Muscle of back (tissue), 13 donors: ENCODE results near the gene SUSD5. TPM values are rescaled to one million over a fixed set of nuclear protein-coding genes. Genes with fewer than 3 reads are reported as not detected.
A peak's percentile ranks its signal among the peaks of the same experiment; 100 is the strongest.

ENCODE experiments used
- DNase-seq, 3 donors: peaks; one replicate each; pipeline versions ENCODE4 v3.0.0 to v3.0.0-alpha.2; 2013
- long read RNA-seq, 9 donors: transcript quantifications; one replicate each; lab custom pipeline, GENCODE V29; 2026
- polyA plus RNA-seq, 10 donors: library from polyadenylated mRNA; unstranded; fragments of 120-200 nt; gene quantifications; one replicate each; pipeline ENCODE4 v1.2.1, GENCODE V29; 2013; ENCODE audit not compliant: insufficient read length in 10 of 10

The SUSD5 gene
- polyA plus RNA-seq: 1 to 10 TPM; 1.1 to 2.5 (median 1.7) TPM
- long read RNA-seq, donor 1: 0 reads
- long read RNA-seq, donor 2: 0 reads
- long read RNA-seq, donor 3: 0 reads
- long read RNA-seq, donor 4: 0 reads
- long read RNA-seq, donor 5, partial matches to known transcripts: 0 of 6 reads
- long read RNA-seq, donor 5, other reads (novel, unspliced or antisense): 6 of 6 reads
- long read RNA-seq, donor 6, full-length matches to known transcripts: 1 of 1 reads
- long read RNA-seq, donor 6, partial matches to known transcripts: 0 of 1 reads
- long read RNA-seq, donor 6, other reads (novel, unspliced or antisense): 0 of 1 reads
- long read RNA-seq, donor 7, partial matches to known transcripts: 0 of 1 reads
- long read RNA-seq, donor 7, other reads (novel, unspliced or antisense): 0 of 1 reads
- long read RNA-seq, donor 8: 0 reads
- long read RNA-seq, donor 9: 0 reads

- DNase-seq: peak in 2 of 3 donors; percentile 25 to 73
Observed at GRCh38 chr3:33218446-33219174, at the start of gene SUSD5. Gene SUSD5, minus strand, starts transcription at chr3:33218810. Its CDS starts 13 bp downstream, at chr3:33218797.

- DNase-seq: no peak
Observed at GRCh38 chr3:33260104-33260503, 41.5 kb upstream of the SUSD5 start.

GRCh38 chr3:33256249-33256648 lies 37.6 kb upstream of the SUSD5 start:
- DNase-seq: no peak

- no peak for DNase-seq
Observed at GRCh38 chr3:33250712-33251111, 32.1 kb upstream of the SUSD5 start.

GRCh38 chr3:33246786-33247185 lies 28.2 kb upstream of the SUSD5 start:
- no peak for DNase-seq

DNA sequence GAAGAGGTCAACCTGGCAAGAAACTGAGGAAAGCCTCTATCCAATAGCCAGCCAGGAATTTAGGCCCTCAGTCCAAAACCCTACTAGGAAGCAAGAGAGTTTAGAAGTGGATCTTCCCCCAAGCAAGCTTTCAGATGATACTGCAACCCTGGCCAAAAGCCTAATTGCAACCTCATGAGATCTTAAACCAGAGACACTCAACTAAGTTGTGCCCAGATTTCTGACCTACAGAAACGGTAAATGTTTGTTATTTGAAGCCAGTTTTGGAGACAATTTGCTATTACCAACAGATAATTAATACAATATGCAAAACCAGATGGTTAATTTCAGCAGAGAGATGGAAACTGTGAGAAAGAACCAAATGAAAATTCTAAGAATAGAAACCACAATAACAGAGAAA lies 21.7 kb upstream of the SUSD5 start:
- no peak for DNase-seq

GRCh38 chr3:33238923-33239322 lies 20.3 kb upstream of the SUSD5 start:
- no peak for DNase-seq

- DNase-seq: no peak
Observed at GRCh38 chr3:33237439-33237838, 18.8 kb upstream of the SUSD5 start.

DNA sequence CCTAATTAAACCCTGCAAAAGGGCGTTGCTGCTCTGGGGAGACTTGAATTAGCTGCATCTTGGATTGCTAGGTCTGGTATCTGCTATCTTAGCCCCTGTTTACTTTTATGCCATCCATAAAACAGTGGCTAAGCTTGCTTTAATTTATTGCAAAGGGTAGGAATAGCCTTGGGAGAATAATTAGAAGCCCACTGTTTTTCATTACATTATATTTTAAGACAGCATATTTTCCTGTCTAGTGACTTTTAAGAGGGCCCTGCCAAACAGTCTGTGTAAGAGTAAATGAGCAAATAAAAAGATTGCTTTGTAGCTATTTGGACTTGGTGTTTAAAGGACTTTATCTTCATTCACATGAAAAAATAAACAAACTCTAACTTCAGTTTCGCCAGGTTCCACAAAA lies 17.4 kb upstream of the SUSD5 start:
- DNase-seq: no peak

- DNase-seq: no peak
Observed at GRCh38 chr3:33233884-33234283, 15.3 kb upstream of the SUSD5 start.

DNA sequence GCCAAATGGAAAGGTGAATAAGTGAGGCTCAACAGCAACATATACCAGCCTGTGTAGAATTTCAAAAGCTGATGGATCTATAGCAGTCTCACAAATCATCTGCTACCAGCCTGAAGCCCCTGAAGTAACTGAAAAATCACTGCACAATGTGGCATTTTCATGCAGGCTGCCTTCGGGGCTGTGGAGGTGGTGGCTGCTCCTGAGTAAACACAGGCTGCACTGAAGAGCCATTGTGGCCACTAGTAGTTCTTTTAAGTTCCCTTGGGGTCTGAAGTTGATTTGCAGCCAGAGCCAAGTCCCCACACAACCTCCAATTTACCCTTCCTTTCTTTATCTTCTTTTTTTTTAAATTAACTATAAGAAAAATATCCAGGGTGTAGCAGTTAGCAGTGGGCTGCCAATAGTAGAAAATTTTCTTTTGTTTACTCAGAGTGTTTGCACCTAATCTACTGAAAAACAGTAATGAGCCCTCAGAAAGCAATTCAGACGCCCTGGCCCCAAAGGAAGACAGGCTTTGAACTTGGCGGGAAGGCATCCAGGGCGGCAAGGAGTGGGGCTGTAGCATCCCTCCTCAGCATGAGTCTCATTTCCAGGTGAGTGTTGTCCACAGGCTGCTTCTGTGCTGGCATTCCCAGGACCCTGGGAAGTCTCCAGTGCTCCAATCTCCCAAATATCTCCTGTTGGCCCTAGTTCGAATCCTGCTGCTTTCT lies 13.3 kb upstream of the SUSD5 start:
- no peak for DNase-seq

- no peak for DNase-seq
Observed at GRCh38 chr3:33229947-33230346, 11.3 kb upstream of the SUSD5 start.

- no peak for DNase-seq
Observed at GRCh38 chr3:33229066-33229465, 10.5 kb upstream of the SUSD5 start.

- no peak for DNase-seq
Observed at GRCh38 chr3:33221241-33221640, 2.6 kb upstream of the SUSD5 start.

- DNase-seq: no peak
Observed at GRCh38 chr3:33219175-33219487, 521 bp upstream of the SUSD5 start.

GRCh38 chr3:33217866-33218445 lies 654 bp downstream of the SUSD5 start:
- peak in 2 of 3 donors; percentile 3 to 33 for DNase-seq

GRCh38 chr3:33215739-33216138 lies 2.9 kb downstream of the SUSD5 start:
- no peak for DNase-seq

DNA sequence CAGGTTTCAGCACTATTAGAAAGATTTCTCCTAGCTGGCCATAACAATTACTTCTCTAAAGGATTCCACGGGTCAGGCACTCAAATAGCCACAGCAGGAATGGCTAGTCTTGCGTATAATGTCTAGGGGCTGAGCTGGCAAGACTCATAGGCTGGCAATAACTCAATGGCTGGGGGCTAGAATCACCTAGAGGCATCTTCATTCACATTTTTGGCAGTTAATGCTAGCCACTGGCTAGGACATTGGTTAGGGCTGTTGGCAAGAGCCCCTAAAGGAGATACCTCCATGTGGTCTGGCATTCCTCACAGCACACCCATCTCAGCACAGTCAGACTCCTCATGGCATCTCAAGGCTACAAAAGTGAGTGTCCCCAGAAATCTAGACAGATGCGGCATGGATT lies 6.2 kb downstream of the SUSD5 start:
- DNase-seq: no peak

- peak in 1 of 3 donors; percentile 34 for DNase-seq
Observed at GRCh38 chr3:33211444-33211843, 7.2 kb downstream of the SUSD5 start.

GRCh38 chr3:33209357-33209756 lies 9.3 kb downstream of the SUSD5 start:
- DNase-seq: no peak

- DNase-seq: no peak
Observed at GRCh38 chr3:33202711-33203457, 15.7 kb downstream of the SUSD5 start.

- no peak for DNase-seq
Observed at GRCh38 chr3:33201195-33201594, 17.4 kb downstream of the SUSD5 start.
